ENCODE data around the gene YAP1.
A peak's percentile ranks its signal among the peaks of the same experiment; 100 is the strongest.
"Not testable (repeated sequence)": the region's sequence is repeated elsewhere in the genome, so short reads cannot be mapped to it uniquely, and the experiment has no call there.

The YAP1 gene

GRCh38 chr11:102200325-102200724 is 90.1 kb downstream of the YAP1 start:
- DNase-seq (ENCODE audit: low spot score) = not testable (repeated sequence)

GRCh38 chr11:102201776-102202175 is 91.5 kb downstream of the YAP1 start:
- DNase-seq (ENCODE audit: low spot score) = no peak

- no peak for DNase-seq (ENCODE audit: low spot score)
Observed at GRCh38 chr11:102202972-102203371, 92.7 kb downstream of the YAP1 start.

GRCh38 chr11:102204174-102204573 is 93.9 kb downstream of the YAP1 start:
- no peak for DNase-seq (ENCODE audit: low spot score)

GRCh38 chr11:102205805-102206204 is 95.6 kb downstream of the YAP1 start:
- DNase-seq (ENCODE audit: low spot score) = no peak

GRCh38 chr11:102208835-102209234 is 98.6 kb downstream of the YAP1 start:
- DNase-seq (ENCODE audit: low spot score) = no peak

GRCh38 chr11:102214623-102215022 is 104.4 kb downstream of the YAP1 start:
- DNase-seq (ENCODE audit: low spot score) = no peak

GRCh38 chr11:102216433-102217075 is 106.3 kb downstream of the YAP1 start:
- no peak for DNase-seq (ENCODE audit: low spot score)

- no peak for DNase-seq (ENCODE audit: low spot score)
Observed at GRCh38 chr11:102220728-102221467, 110.7 kb downstream of the YAP1 start.

GRCh38 chr11:102223859-102224258 is 113.6 kb downstream of the YAP1 start:
- DNase-seq (ENCODE audit: low spot score) = no peak

GRCh38 chr11:102225689-102226568 is 115.7 kb downstream of the YAP1 start:
- DNase-seq (ENCODE audit: low spot score) = no peak

GRCh38 chr11:102226702-102227490 is 116.6 kb downstream of the YAP1 start:
- DNase-seq (ENCODE audit: low spot score) = no peak

- no peak for DNase-seq (ENCODE audit: low spot score)
Observed at GRCh38 chr11:102229510-102230123, 119.4 kb downstream of the YAP1 start.

- DNase-seq (ENCODE audit: low spot score) = no peak
Observed at GRCh38 chr11:102230186-102230585, 119.9 kb downstream of the YAP1 start.

GRCh38 chr11:102230911-102231310 is 120.7 kb downstream of the YAP1 start:
- no peak for DNase-seq (ENCODE audit: low spot score)

- DNase-seq (ENCODE audit: low spot score) = no peak
Observed at GRCh38 chr11:102234779-102235439, 124.7 kb downstream of the YAP1 start.

GRCh38 chr11:102237096-102237735 is 127.0 kb downstream of the YAP1 start:
- peak; percentile 29 for DNase-seq (ENCODE audit: low spot score)

GRCh38 chr11:102238391-102238821 is 128.2 kb downstream of the YAP1 start:
- DNase-seq (ENCODE audit: low spot score) = no peak

- DNase-seq (ENCODE audit: low spot score) = no peak
Observed at GRCh38 chr11:102239448-102239847, 129.2 kb downstream of the YAP1 start.

GRCh38 chr11:102239911-102240310 is 129.7 kb downstream of the YAP1 start:
- DNase-seq (ENCODE audit: low spot score) = no peak

Measured in SW480 (cell line).